ENCODE results near the gene MCTP1.
A peak's percentile ranks its signal among the peaks of the same experiment; 100 is the strongest.

Gene MCTP1

GRCh38 chr5:95093211-95093610 is 191.7 kb downstream of the MCTP1 start:
- no peak for DNase-seq (ENCODE audit: extremely low spot score)
- ChIA-PET POLR2A (no interaction called here), CTCF (no interaction called here)
- TF ChIP-seq FOXA1 (IDR thresholded peaks at IDR 0.05) (no peak), LEF1 (IDR thresholded peaks at IDR 0.05; ENCODE audit: borderline replicate concordance) (no peak), TARDBP (IDR thresholded peaks at IDR 0.05) (no peak), HDGF (IDR thresholded peaks at IDR 0.05; ENCODE audit: borderline replicate concordance) (no peak), SUZ12 (IDR thresholded peaks at IDR 0.05) (no peak), PKNOX1 (IDR thresholded peaks at IDR 0.05) (no peak), FOXM1 (IDR thresholded peaks at IDR 0.05; ENCODE audit: borderline replicate concordance) (no peak), ZNF384 (IDR thresholded peaks at IDR 0.05) (no peak), FOXK2 (IDR thresholded peaks at IDR 0.05) (no peak), SP1 (IDR thresholded peaks at IDR 0.05) (no peak), NFRKB (IDR thresholded peaks at IDR 0.05) (no peak), L3MBTL2 (conservative IDR thresholded peaks at IDR 0.05) (no peak), ELF4 (IDR thresholded peaks at IDR 0.05) (no peak), ARNT (IDR thresholded peaks at IDR 0.05) (no peak), BHLHE40 (IDR thresholded peaks at IDR 0.05; ENCODE audit: borderline replicate concordance) (no peak), CTBP1 (IDR thresholded peaks at IDR 0.05; ENCODE audit: borderline replicate concordance) (no peak)

GRCh38 chr5:95090774-95091173 is 194.1 kb downstream of the MCTP1 start:
- CTCF ChIA-PET: no interaction called here
- POLR2A ChIA-PET: no interaction called here
- DNase-seq (ENCODE audit: extremely low spot score): no peak
- peak; percentile 52; the same call in 1 of the 2 replicates for TF ChIP-seq ELF4 (IDR thresholded peaks at IDR 0.05)
- TF ChIP-seq PKNOX1 (IDR thresholded peaks at IDR 0.05): no peak

GRCh38 chr5:95087816-95088317 is 197.0 kb downstream of the MCTP1 start:
- POLR2A ChIA-PET: no interaction called here
- no peak for DNase-seq (ENCODE audit: extremely low spot score)
- no peak for TF ChIP-seq LEF1 (IDR thresholded peaks at IDR 0.05; ENCODE audit: borderline replicate concordance)
- CTCF ChIA-PET: no interaction called here

GRCh38 chr5:95086927-95087815 is 197.7 kb downstream of the MCTP1 start:
- POLR2A ChIA-PET: no interaction called here
- CTCF ChIA-PET: no interaction called here
- no peak for TF ChIP-seq TARDBP (IDR thresholded peaks at IDR 0.05)
- no peak for TF ChIP-seq SUZ12 (IDR thresholded peaks at IDR 0.05)
- no peak for TF ChIP-seq BHLHE40 (IDR thresholded peaks at IDR 0.05; ENCODE audit: borderline replicate concordance)
- no peak for DNase-seq (ENCODE audit: extremely low spot score)

GRCh38 chr5:95084757-95085156 is 200.1 kb downstream of the MCTP1 start:
- CTCF ChIA-PET: no interaction called here
- POLR2A ChIA-PET: no interaction called here
- no peak for DNase-seq (ENCODE audit: extremely low spot score)
- TF ChIP-seq CTBP1 (IDR thresholded peaks at IDR 0.05; ENCODE audit: borderline replicate concordance) (no peak), SP1 (IDR thresholded peaks at IDR 0.05) (no peak)

- ChIA-PET POLR2A (no interaction called here), CTCF (no interaction called here)
- DNase-seq (ENCODE audit: extremely low spot score): no peak
- TF ChIP-seq FOXA1 (IDR thresholded peaks at IDR 0.05) (no peak), SUZ12 (IDR thresholded peaks at IDR 0.05) (no peak), NFRKB (IDR thresholded peaks at IDR 0.05) (no peak), PKNOX1 (IDR thresholded peaks at IDR 0.05) (no peak), HDGF (IDR thresholded peaks at IDR 0.05; ENCODE audit: borderline replicate concordance) (no peak), CTBP1 (IDR thresholded peaks at IDR 0.05; ENCODE audit: borderline replicate concordance) (no peak), FOXM1 (IDR thresholded peaks at IDR 0.05; ENCODE audit: borderline replicate concordance) (no peak), FOXK2 (IDR thresholded peaks at IDR 0.05) (no peak), LEF1 (IDR thresholded peaks at IDR 0.05; ENCODE audit: borderline replicate concordance) (no peak), SP1 (IDR thresholded peaks at IDR 0.05) (no peak), ARNT (IDR thresholded peaks at IDR 0.05) (no peak), L3MBTL2 (conservative IDR thresholded peaks at IDR 0.05) (no peak), BHLHE40 (IDR thresholded peaks at IDR 0.05; ENCODE audit: borderline replicate concordance) (no peak), ZNF384 (IDR thresholded peaks at IDR 0.05) (no peak)
These were observed 201.3 kb downstream of the MCTP1 start for GRCh38 chr5:95083606-95084005.

GRCh38 chr5:95081982-95082381 is 202.9 kb downstream of the MCTP1 start:
- no peak for DNase-seq (ENCODE audit: extremely low spot score)
- CTCF ChIA-PET: no interaction called here
- no peak for TF ChIP-seq NFRKB (IDR thresholded peaks at IDR 0.05)
- no peak for TF ChIP-seq ZNF384 (IDR thresholded peaks at IDR 0.05)
- no peak for TF ChIP-seq L3MBTL2 (conservative IDR thresholded peaks at IDR 0.05)
- TF ChIP-seq BHLHE40 (IDR thresholded peaks at IDR 0.05; ENCODE audit: borderline replicate concordance): no peak
- no peak for TF ChIP-seq ARNT (IDR thresholded peaks at IDR 0.05)
- TF ChIP-seq PKNOX1 (IDR thresholded peaks at IDR 0.05): no peak
- TF ChIP-seq SP1 (IDR thresholded peaks at IDR 0.05): no peak
- no peak for TF ChIP-seq ELF4 (IDR thresholded peaks at IDR 0.05)
- TF ChIP-seq HDGF (IDR thresholded peaks at IDR 0.05; ENCODE audit: borderline replicate concordance): no peak
- POLR2A ChIA-PET: no interaction called here
